NT2/D1 (cell line): Measurements from ENCODE around the gene PLCXD3.

Experiments used
- SUZ12 ChIP-seq: IDR thresholded peaks from 2 replicates; pipeline ENCODE4 v1.6.1; 2011; ENCODE audit not compliant: insufficient read length, insufficient read depth; ENCODE audit errors: extremely low read depth
- YY1 ChIP-seq: IDR thresholded peaks from 2 replicates; pipeline ENCODE4 v1.6.1; 2011; ENCODE audit not compliant: insufficient read length, insufficient read depth
- ZNF274 ChIP-seq: IDR thresholded peaks from 2 replicates; pipeline ENCODE4 v1.6.1; 2011; ENCODE audit warnings: mild to moderate bottlenecking, low read depth, low read length

- TF ChIP-seq YY1: no peak
- TF ChIP-seq SUZ12: no peak
- TF ChIP-seq ZNF274: no peak
These were observed 53.3 kb downstream of the PLCXD3 start for GRCh38 chr5:41457094-41457493.
